Peyer's patch (tissue), 4 donors: ENCODE data around the gene ZNF816. TPM values are rescaled to one million over a fixed set of nuclear protein-coding genes. Genes with fewer than 3 reads are reported as not detected.

Source experiments
- DNase-seq, 3 donors: peaks; one replicate each; pipeline ENCODE4 v3.0.0-alpha.2; 2017 to 2019
- H3K27ac ChIP-seq, 4 donors: fragments of 200-600 bp; sonication (generic); one replicate each; pipeline ENCODE4 v1.5.1; 2016 to 2019
- H3K27me3 ChIP-seq, 2 donors: fragments of 200-600 bp; sonication (generic); one replicate each; pipeline ENCODE4 v1.5.1; 2019
- H3K36me3 ChIP-seq, 3 donors: fragments of 200-600 bp; sonication (generic); one replicate each; pipeline ENCODE4 v1.5.1; 2016 to 2019
- H3K4me1 ChIP-seq, 4 donors: fragments of 200-600 bp; sonication (generic); one replicate each; pipeline ENCODE4 v1.5.1; 2016 to 2019
- H3K4me3 ChIP-seq, 4 donors: fragments of 200-600 bp; sonication (generic); 1 replicate in 3 of 4; 2 replicates in 1 of 4; pipeline ENCODE4 v1.5.1; 2016 to 2019; ENCODE audit warnings: mild to moderate bottlenecking in 1 of 4
- H3K9me3 ChIP-seq, 4 donors: fragments of 200-600 bp; sonication (generic); one replicate each; pipeline ENCODE4 v1.5.1; 2016 to 2019; ENCODE audit warnings: mild to moderate bottlenecking in 1 of 4
- POLR2A ChIP-seq, 2 donors: fragments of 450-650 bp; IDR thresholded peaks; one replicate each; pipeline ENCODE4 v1.5.1; 2017; ENCODE audit warnings: antibody characterized with exemption in 2 of 2, mild to moderate bottlenecking in 2 of 2, moderate library complexity in 2 of 2
- total RNA-seq, 4 donors: library from RNA; depleted of rRNA; stranded (reverse); fragments of >200 nt; gene quantifications; one replicate each; pipeline ENCODE4 v1.1.0, GENCODE V29; 2016
- TF ChIP-seq, protein P1 (sequence below), 6 experiments: fragments of 450-650 bp in 4 of 6; fragments of 200-600 bp in 2 of 6; sonication (generic) in 1 of 6; IDR thresholded peaks; one replicate each; pipeline ENCODE4 v1.5.1; 2017 to 2019; ENCODE audit warnings: antibody characterized with exemption in 6 of 6, mild to moderate bottlenecking in 3 of 6, moderate library complexity in 1 of 6

Gene ZNF816
- total RNA-seq, 4 donors from 2014 or later: 6.1 to 17.4 (median 11.4) TPM

GRCh38 chr19:52993342-52994178 lies 30.9 kb upstream of the ZNF816 start:
- H3K27me3 ChIP-seq: no peaks in the 10 kb centered on the region
- peak; percentile 69 to 91 (median 79) for DNase-seq
- H3K36me3 ChIP-seq: no peaks in the 10 kb centered on the region
- peaks cover 0 to 4% (median 0%) of the 10 kb centered on the region in 4 donors for H3K9me3 ChIP-seq
- peak overlapping the region in 3 of 4 donors; percentile 46 to 74 (median 53) for H3K27ac ChIP-seq
- peak overlapping the region; percentile 31 to 58 (median 44) for H3K4me3 ChIP-seq
- TF ChIP-seq, protein P1, sequence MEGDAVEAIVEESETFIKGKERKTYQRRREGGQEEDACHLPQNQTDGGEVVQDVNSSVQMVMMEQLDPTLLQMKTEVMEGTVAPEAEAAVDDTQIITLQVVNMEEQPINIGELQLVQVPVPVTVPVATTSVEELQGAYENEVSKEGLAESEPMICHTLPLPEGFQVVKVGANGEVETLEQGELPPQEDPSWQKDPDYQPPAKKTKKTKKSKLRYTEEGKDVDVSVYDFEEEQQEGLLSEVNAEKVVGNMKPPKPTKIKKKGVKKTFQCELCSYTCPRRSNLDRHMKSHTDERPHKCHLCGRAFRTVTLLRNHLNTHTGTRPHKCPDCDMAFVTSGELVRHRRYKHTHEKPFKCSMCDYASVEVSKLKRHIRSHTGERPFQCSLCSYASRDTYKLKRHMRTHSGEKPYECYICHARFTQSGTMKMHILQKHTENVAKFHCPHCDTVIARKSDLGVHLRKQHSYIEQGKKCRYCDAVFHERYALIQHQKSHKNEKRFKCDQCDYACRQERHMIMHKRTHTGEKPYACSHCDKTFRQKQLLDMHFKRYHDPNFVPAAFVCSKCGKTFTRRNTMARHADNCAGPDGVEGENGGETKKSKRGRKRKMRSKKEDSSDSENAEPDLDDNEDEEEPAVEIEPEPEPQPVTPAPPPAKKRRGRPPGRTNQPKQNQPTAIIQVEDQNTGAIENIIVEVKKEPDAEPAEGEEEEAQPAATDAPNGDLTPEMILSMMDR (IDR thresholded peaks at IDR 0.05): peak in 5 of 6 experiments; percentile 41 to 62 (median 56)
- peak in 1 of 2 donors; percentile 8 for TF ChIP-seq POLR2A (IDR thresholded peaks at IDR 0.05)
- H3K4me1 ChIP-seq: peaks cover 0 to 8% (median 0%) of the 10 kb centered on the region in 4 donors

GRCh38 chr19:52992109-52993004 lies 29.7 kb upstream of the ZNF816 start:
- DNase-seq: peak in 1 of 3 donors; percentile 49
- Histone ChIP-seq H3K4me3 (peak overlapping the region; percentile 31 to 58 (median 44)), H3K9me3 (peaks cover 0 to 4% (median 0%) of the 10 kb centered on the region in 4 donors), H3K27me3 (no peaks in the 10 kb centered on the region), H3K4me1 (peaks cover 0 to 8% (median 0%) of the 10 kb centered on the region in 4 donors), H3K27ac (peak overlapping the region in 3 of 4 donors; percentile 18 to 53 (median 46)), H3K36me3 (no peaks in the 10 kb centered on the region)
- TF ChIP-seq, protein P1 (IDR thresholded peaks at IDR 0.05): no peak
- no peak for TF ChIP-seq POLR2A (IDR thresholded peaks at IDR 0.05)

GRCh38 chr19:52991484-52991883 lies 28.8 kb upstream of the ZNF816 start:
- Histone ChIP-seq H3K27me3 (no peaks in the 10 kb centered on the region), H3K36me3 (peaks cover 0 to under 1% (median 0%) of the 10 kb centered on the region in 3 donors), H3K4me3 (no peak overlapping the region), H3K9me3 (peaks cover 0 to 4% (median 0%) of the 10 kb centered on the region in 4 donors), H3K27ac (no peak overlapping the region), H3K4me1 (peaks cover 0 to 8% (median 0%) of the 10 kb centered on the region in 4 donors)
- TF ChIP-seq POLR2A (IDR thresholded peaks at IDR 0.05): no peak
- DNase-seq: no peak

DNA sequence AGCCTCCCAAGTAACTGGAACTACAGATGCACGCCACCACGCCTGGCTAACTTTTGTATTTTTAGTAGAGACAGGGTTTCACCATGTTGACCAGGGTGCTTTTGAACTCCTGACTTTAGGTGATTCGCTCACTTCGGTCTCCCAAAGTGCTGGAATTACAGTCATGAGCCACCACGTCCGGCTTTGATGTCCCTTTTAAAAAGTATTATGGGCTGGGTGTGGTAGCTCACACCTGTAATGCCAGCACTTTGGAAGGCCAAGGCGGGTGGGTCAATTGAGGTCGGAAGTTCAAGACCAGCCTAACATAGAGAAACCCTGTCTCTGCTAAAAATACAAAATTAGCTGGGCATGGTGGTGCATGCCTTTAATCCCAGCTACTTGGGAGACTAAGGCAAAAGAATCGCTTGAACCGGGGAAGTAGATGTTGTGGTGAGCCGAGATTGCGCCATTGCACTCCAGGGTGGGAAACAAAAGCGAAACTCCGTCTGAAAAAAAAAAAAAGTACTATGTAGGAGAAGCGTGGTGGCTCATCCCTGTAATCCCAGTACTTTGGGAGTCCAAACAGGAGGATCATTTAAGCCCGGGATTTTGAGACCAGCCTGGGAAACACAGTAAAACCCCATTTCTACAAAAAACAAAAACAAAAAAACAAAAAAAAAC lies 28.2 kb upstream of the ZNF816 start:
- Histone ChIP-seq H3K36me3 (peaks cover 0 to 6% (median 0%) of the 10 kb centered on the region in 3 donors), H3K27ac (no peak overlapping the region), H3K4me3 (no peak overlapping the region), H3K9me3 (peaks cover 0 to 4% (median 0%) of the 10 kb centered on the region in 4 donors), H3K27me3 (no peaks in the 10 kb centered on the region), H3K4me1 (peaks cover 0 to 8% (median 0%) of the 10 kb centered on the region in 4 donors)
- DNase-seq: no peak
- TF ChIP-seq POLR2A (IDR thresholded peaks at IDR 0.05): no peak
- TF ChIP-seq, protein P1 (IDR thresholded peaks at IDR 0.05): no peak

- peaks cover 0 to 8% (median 0%) of the 10 kb centered on the region in 4 donors for H3K4me1 ChIP-seq
- no peaks in the 10 kb centered on the region for H3K27me3 ChIP-seq
- peaks cover 0 to 7% (median 0%) of the 10 kb centered on the region in 3 donors for H3K36me3 ChIP-seq
- TF ChIP-seq, protein P1 (IDR thresholded peaks at IDR 0.05): no peak
- TF ChIP-seq POLR2A (IDR thresholded peaks at IDR 0.05): no peak
- H3K27ac ChIP-seq: no peak overlapping the region
- H3K9me3 ChIP-seq: peaks cover 0 to 10% (median 2%) of the 10 kb centered on the region in 4 donors
- no peak for DNase-seq
- no peak overlapping the region for H3K4me3 ChIP-seq
Measured at GRCh38 chr19:52988506-52988905, 25.8 kb upstream of the ZNF816 start.
